Panc1 (cell line): ENCODE data around the gene ZDHHC4.

ENCODE experiments used
- POLR2AphosphoS5 ChIP-seq: IDR thresholded peaks from 2 replicates; pipeline ENCODE4 v1.6.1; 2012; ENCODE audit warnings: mild to moderate bottlenecking, low read depth, low read length, moderate library complexity
- SIN3A ChIP-seq: IDR thresholded peaks from 2 replicates; pipeline ENCODE4 v1.6.1; 2012; ENCODE audit warnings: low read depth, mild to moderate bottlenecking, low read length, moderate library complexity, borderline replicate concordance; ENCODE audit not compliant: insufficient read depth
- TF ChIP-seq, protein P1 (sequence below): fragments of 450-650 bp; IDR thresholded peaks from 2 replicates; pipeline ENCODE4 v1.5.1; 2017; ENCODE audit warnings: mild to moderate bottlenecking
- TF ChIP-seq, protein P2 (sequence below), 2 experiments: IDR thresholded peaks; 2 replicates each; pipeline ENCODE4 v1.6.1; 2011 to 2012; ENCODE audit warnings: low read depth in 2 of 2, control low read depth in 1 of 2, low read length in 1 of 2, mild to moderate bottlenecking in 1 of 2, moderate library complexity in 1 of 2; ENCODE audit not compliant: insufficient read depth in 1 of 2

DNA sequence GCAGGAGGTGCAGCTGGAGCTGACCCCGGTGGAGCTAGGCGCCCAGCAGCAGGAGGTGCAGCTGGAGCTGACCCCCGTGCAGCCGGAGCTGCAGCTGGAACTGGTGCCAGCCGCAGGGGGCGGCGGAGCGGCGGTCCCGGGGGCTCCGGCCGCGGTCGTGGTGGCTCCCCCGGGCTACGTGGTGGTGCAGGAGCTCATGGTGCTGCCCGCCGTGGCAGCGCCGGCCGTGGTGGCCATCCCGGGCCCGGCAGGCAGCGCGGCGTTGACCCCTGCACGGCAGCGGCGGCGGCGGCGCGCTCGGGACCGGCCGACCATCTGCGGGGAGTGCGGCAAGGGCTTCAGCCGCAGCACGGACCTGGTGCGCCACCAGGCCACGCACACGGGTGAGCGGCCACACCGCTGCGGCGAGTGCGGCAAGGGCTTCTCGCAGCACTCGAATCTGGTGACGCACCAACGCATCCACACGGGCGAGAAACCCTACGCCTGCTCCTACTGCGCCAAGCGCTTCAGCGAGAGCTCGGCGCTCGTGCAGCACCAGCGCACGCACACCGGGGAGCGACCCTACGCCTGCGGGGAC is 45.0 kb downstream of the ZDHHC4 start:
- TF ChIP-seq, protein P1, sequence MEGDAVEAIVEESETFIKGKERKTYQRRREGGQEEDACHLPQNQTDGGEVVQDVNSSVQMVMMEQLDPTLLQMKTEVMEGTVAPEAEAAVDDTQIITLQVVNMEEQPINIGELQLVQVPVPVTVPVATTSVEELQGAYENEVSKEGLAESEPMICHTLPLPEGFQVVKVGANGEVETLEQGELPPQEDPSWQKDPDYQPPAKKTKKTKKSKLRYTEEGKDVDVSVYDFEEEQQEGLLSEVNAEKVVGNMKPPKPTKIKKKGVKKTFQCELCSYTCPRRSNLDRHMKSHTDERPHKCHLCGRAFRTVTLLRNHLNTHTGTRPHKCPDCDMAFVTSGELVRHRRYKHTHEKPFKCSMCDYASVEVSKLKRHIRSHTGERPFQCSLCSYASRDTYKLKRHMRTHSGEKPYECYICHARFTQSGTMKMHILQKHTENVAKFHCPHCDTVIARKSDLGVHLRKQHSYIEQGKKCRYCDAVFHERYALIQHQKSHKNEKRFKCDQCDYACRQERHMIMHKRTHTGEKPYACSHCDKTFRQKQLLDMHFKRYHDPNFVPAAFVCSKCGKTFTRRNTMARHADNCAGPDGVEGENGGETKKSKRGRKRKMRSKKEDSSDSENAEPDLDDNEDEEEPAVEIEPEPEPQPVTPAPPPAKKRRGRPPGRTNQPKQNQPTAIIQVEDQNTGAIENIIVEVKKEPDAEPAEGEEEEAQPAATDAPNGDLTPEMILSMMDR = no peak
- no peak for TF ChIP-seq SIN3A
- TF ChIP-seq, protein P2, sequence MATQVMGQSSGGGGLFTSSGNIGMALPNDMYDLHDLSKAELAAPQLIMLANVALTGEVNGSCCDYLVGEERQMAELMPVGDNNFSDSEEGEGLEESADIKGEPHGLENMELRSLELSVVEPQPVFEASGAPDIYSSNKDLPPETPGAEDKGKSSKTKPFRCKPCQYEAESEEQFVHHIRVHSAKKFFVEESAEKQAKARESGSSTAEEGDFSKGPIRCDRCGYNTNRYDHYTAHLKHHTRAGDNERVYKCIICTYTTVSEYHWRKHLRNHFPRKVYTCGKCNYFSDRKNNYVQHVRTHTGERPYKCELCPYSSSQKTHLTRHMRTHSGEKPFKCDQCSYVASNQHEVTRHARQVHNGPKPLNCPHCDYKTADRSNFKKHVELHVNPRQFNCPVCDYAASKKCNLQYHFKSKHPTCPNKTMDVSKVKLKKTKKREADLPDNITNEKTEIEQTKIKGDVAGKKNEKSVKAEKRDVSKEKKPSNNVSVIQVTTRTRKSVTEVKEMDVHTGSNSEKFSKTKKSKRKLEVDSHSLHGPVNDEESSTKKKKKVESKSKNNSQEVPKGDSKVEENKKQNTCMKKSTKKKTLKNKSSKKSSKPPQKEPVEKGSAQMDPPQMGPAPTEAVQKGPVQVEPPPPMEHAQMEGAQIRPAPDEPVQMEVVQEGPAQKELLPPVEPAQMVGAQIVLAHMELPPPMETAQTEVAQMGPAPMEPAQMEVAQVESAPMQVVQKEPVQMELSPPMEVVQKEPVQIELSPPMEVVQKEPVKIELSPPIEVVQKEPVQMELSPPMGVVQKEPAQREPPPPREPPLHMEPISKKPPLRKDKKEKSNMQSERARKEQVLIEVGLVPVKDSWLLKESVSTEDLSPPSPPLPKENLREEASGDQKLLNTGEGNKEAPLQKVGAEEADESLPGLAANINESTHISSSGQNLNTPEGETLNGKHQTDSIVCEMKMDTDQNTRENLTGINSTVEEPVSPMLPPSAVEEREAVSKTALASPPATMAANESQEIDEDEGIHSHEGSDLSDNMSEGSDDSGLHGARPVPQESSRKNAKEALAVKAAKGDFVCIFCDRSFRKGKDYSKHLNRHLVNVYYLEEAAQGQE (IDR thresholded peaks at IDR 0.05; ENCODE audit: insufficient read depth in 1 of 2, low read depth in 2 of 2, low read length in 1 of 2) = no peak
- TF ChIP-seq POLR2AphosphoS5 = no peak
